Activated naive CD8-positive, alpha-beta T cell treated with anti-CD3 and anti-CD28 coated beads, Interleukin-2, amount 10 ng/mL, durations not matched to agents 7 days and 5 days (primary cell): ENCODE measurements around the gene DCAF11. TPM values are rescaled to one million over a fixed set of nuclear protein-coding genes. Genes with fewer than 3 reads are reported as not detected.

Experiments used
- ATAC-seq: fragments of 150-1000 bp; cut with Tn5 transposase; one replicate; pipeline ENCODE4 v1.10.0; 2021; ENCODE audit warnings: low read depth, moderate library complexity
- POLR2A ChIA-PET: fragments of 350-600 bp; sonication (Branson Sonifier 250); formaldehyde crosslinking; loops from one replicate; lab custom pipeline; 2021; ENCODE audit warnings: antibody characterized with exemption; lab: Charles Lee
- DNase-seq: peaks from one replicate; pipeline ENCODE4 v3.0.0; 2021
- H3K27ac Mint-ChIP-seq: one replicate; pipeline ENCODE4 v1.8.0; 2022; ENCODE audit warnings: mild to moderate bottlenecking, mixed read lengths
- H3K27me3 Mint-ChIP-seq: one replicate; pipeline ENCODE4 v1.8.0; 2022; ENCODE audit warnings: mild to moderate bottlenecking, moderate library complexity, mixed read lengths
- H3K36me3 Mint-ChIP-seq: one replicate; pipeline ENCODE4 v1.8.0; 2021; ENCODE audit warnings: mild to moderate bottlenecking, mixed read lengths
- H3K4me1 Mint-ChIP-seq: one replicate; pipeline ENCODE4 v1.8.0; 2021; ENCODE audit warnings: mixed read lengths
- H3K4me3 Mint-ChIP-seq: one replicate; pipeline ENCODE4 v1.8.0; 2022; ENCODE audit warnings: mild to moderate bottlenecking, moderate library complexity, mixed read lengths
- H3K9me3 Mint-ChIP-seq: one replicate; pipeline ENCODE4 v1.8.0; 2021; ENCODE audit warnings: mixed read lengths
- total RNA-seq, 2 experiments: library from RNA; stranded (reverse); gene quantifications; one replicate each; pipeline ENCODE4 v1.2.3, GENCODE V29; 2021

Gene DCAF11
- total RNA-seq, 2 experiments from 2014 or later: 100 to 105 TPM

GRCh38 chr14:24155100-24155499 is 40.5 kb downstream of the DCAF11 start:
- no peak for ATAC-seq
- Mint-ChIP-seq H3K27ac (peak overlapping the region; percentile 46), H3K4me1 (peaks cover 15% of the 10 kb centered on the region), H3K9me3 (no peaks in the 10 kb centered on the region), H3K4me3 (no peak overlapping the region), H3K27me3 (no peaks in the 10 kb centered on the region), H3K36me3 (peaks cover 55% of the 10 kb centered on the region)
- DNase-seq: no peak
- POLR2A ChIA-PET: interaction anchor here (1.2 to 4.1 kb wide), 3 partner anchors 8 to 19 kb away, joined by 3 to 25 read pairs (median 3); partner anchors contain the start of genes PSME1, PSME2 and RNF31

DNA sequence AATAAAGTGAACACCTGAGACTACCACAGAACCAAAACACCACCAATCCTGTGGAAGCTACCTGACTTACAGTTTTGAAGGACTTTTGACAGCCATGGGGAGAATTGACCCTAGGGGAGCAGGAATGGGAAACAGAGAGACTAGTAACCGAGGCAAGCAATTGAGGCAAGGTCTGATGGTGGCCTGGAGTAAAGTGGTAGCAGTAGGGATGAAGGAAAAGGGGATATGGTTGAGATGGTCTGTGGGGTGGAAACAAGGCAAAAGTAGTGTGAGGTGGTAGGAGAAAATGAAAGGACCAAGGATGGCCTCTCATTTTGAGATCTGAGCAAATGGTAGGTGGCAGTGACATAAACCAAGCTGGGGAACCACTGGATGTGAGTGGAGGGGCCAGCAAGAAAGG is 42.3 kb downstream of the DCAF11 start:
- H3K4me3 Mint-ChIP-seq: no peak overlapping the region
- DNase-seq (no peak), ATAC-seq (no peak)
- peak overlapping the region; percentile 76 for H3K27ac Mint-ChIP-seq
- H3K4me1 Mint-ChIP-seq: peaks cover 22% of the 10 kb centered on the region
- peaks cover 58% of the 10 kb centered on the region for H3K36me3 Mint-ChIP-seq
- POLR2A ChIA-PET: interaction anchor here (1.2 to 4.1 kb wide), 2 partner anchors 10 to 20 kb away, joined by 3 to 25 read pairs; partner anchors contain the start of genes PSME1, PSME2 and RNF31
- no peaks in the 10 kb centered on the region for H3K9me3 Mint-ChIP-seq
- no peaks in the 10 kb centered on the region for H3K27me3 Mint-ChIP-seq

DNA sequence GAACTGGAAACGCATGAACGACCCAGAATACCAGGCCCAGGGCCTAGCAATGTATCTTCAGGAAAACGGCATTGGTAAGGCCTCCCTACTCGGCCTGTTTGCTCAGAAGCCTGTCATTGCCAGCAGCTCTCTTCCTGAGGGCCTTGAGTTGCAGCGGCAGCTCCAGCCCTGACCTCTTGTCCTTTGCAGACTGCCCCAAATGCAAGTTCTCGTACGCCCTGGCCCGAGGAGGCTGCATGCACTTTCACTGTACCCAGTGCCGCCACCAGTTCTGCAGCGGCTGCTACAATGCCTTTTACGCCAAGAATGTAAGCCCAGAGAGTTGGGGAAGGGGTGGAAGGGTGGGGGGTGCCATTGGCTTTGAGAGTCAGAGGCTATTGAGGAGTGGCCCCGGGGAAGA is 42.8 kb downstream of the DCAF11 start:
- ATAC-seq (no peak), DNase-seq (no peak)
- POLR2A ChIA-PET: interaction anchor here (4.1 kb wide), 1 partner anchor 11 kb away, joined by 25 read pairs; the partner anchor contains the start of genes PSME2 and RNF31
- Mint-ChIP-seq H3K27ac (peak overlapping the region; percentile 63), H3K4me1 (peaks cover 24% of the 10 kb centered on the region), H3K36me3 (peaks cover 60% of the 10 kb centered on the region), H3K27me3 (no peaks in the 10 kb centered on the region), H3K9me3 (no peaks in the 10 kb centered on the region), H3K4me3 (no peak overlapping the region)

GRCh38 chr14:24159777-24160498 is 45.4 kb downstream of the DCAF11 start:
- Mint-ChIP-seq H3K36me3 (peaks cover 70% of the 10 kb centered on the region), H3K27me3 (no peaks in the 10 kb centered on the region), H3K27ac (peak overlapping the region; percentile 100), H3K9me3 (no peaks in the 10 kb centered on the region), H3K4me3 (peak overlapping the region; percentile 37), H3K4me1 (peaks cover 39% of the 10 kb centered on the region)
- no peak for DNase-seq
- ATAC-seq: no peak
- POLR2A ChIA-PET: interaction anchor here (0.6 to 4.8 kb wide), 20 partner anchors 12 to 151 kb away, joined by 3 to 347 read pairs (median 12); partner anchors contain the start of genes CARMIL3, CHMP4A, DCAF11 and EMC9

GRCh38 chr14:24160499-24160849 is 45.9 kb downstream of the DCAF11 start:
- H3K4me3 Mint-ChIP-seq: peak overlapping the region; percentile 37
- H3K27ac Mint-ChIP-seq: peak overlapping the region; percentile 100
- DNase-seq (no peak), ATAC-seq (no peak)
- peaks cover 43% of the 10 kb centered on the region for H3K4me1 Mint-ChIP-seq
- peaks cover 72% of the 10 kb centered on the region for H3K36me3 Mint-ChIP-seq
- H3K9me3 Mint-ChIP-seq: no peaks in the 10 kb centered on the region
- no peaks in the 10 kb centered on the region for H3K27me3 Mint-ChIP-seq
- POLR2A ChIA-PET: interaction anchor here (0.8 to 4.8 kb wide), 26 partner anchors 11 to 270 kb away, joined by 3 to 347 read pairs (median 14); partner anchors contain the start of genes CARMIL3, CBLN3, CHMP4A and DCAF11

GRCh38 chr14:24160850-24161804 is 46.5 kb downstream of the DCAF11 start, which contains the start of gene IRF9:
IRF9 (plus strand) TSS chr14:24161265; CDS start chr14:24162145, 880 bp downstream.
- ATAC-seq (peak; percentile 87), DNase-seq (peak; percentile 98)
- POLR2A ChIA-PET: interaction anchor here (0.6 to 4.8 kb wide), 34 partner anchors 11 to 551 kb away, joined by 3 to 347 read pairs (median 11); partner anchors contain the start of genes CARMIL3, CBLN3, CHMP4A and CIDEB
- Mint-ChIP-seq H3K27me3 (no peaks in the 10 kb centered on the region), H3K9me3 (no peaks in the 10 kb centered on the region), H3K36me3 (peaks cover 73% of the 10 kb centered on the region), H3K4me1 (peaks cover 47% of the 10 kb centered on the region), H3K4me3 (peak within 1 kb of the TSS; percentile 97), H3K27ac (peak within 1 kb of the TSS; percentile 100)

GRCh38 chr14:24162093-24162492 is 47.5 kb downstream of the DCAF11 start:
- Mint-ChIP-seq H3K9me3 (no peaks in the 10 kb centered on the region), H3K36me3 (peaks cover 69% of the 10 kb centered on the region), H3K4me1 (peaks cover 50% of the 10 kb centered on the region), H3K27me3 (no peaks in the 10 kb centered on the region), H3K4me3 (peak overlapping the region; percentile 97), H3K27ac (peak overlapping the region; percentile 100)
- ATAC-seq: no peak
- POLR2A ChIA-PET: interaction anchor here (0.6 to 4.8 kb wide), 28 partner anchors 10 to 268 kb away, joined by 3 to 347 read pairs (median 12); partner anchors contain the start of genes CARMIL3, CBLN3, CHMP4A and CIDEB
- no peak for DNase-seq

DNA sequence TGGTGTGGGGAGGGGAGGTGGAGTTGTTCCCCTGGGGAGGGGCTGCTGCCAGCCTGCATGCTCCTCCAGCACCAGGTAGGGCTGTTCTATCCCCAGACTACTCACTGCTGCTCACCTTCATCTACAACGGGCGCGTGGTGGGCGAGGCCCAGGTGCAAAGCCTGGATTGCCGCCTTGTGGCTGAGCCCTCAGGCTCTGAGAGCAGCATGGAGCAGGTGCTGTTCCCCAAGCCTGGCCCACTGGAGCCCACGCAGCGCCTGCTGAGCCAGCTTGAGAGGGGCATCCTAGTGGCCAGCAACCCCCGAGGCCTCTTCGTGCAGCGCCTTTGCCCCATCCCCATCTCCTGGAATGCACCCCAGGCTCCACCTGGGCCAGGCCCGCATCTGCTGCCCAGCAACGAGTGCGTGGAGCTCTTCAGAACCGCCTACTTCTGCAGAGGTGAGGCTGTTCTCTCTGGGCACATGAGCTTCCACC is 50.0 kb downstream of the DCAF11 start:
- Mint-ChIP-seq H3K27me3 (no peaks in the 10 kb centered on the region), H3K27ac (peak overlapping the region; percentile 100), H3K36me3 (peaks cover 69% of the 10 kb centered on the region), H3K4me3 (no peak overlapping the region), H3K4me1 (peaks cover 56% of the 10 kb centered on the region), H3K9me3 (no peaks in the 10 kb centered on the region)
- DNase-seq: no peak
- ATAC-seq: no peak
- POLR2A ChIA-PET: interaction anchor here (1.0 to 2.3 kb wide), 12 partner anchors 11 to 82 kb away, joined by 3 to 15 read pairs (median 6); partner anchors contain the start of genes DCAF11, EMC9, FITM1 and IPO4

DNA sequence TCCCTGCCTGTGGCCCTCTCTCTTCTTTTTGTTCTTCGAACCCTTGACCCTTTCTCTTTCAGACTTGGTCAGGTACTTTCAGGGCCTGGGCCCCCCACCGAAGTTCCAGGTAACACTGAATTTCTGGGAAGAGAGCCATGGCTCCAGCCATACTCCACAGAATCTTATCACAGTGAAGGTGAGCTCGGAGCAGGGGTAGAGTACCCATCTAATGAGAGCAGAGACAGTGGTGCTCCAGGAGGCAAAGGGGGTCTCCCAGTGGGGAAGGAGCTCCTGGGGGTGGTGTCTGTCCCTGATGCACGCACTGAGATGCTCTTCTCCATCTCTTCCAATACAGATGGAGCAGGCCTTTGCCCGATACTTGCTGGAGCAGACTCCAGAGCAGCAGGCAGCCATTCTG is 51.2 kb downstream of the DCAF11 start:
- POLR2A ChIA-PET: interaction anchor here (0.9 to 2.3 kb wide), 9 partner anchors 14 to 105 kb away, joined by 3 to 15 read pairs (median 6); partner anchors contain the start of genes DCAF11, EMC9, IPO4 and NRL
- Mint-ChIP-seq H3K4me3 (no peak overlapping the region), H3K9me3 (no peaks in the 10 kb centered on the region), H3K27ac (no peak overlapping the region), H3K27me3 (no peaks in the 10 kb centered on the region), H3K36me3 (peaks cover 66% of the 10 kb centered on the region), H3K4me1 (peaks cover 50% of the 10 kb centered on the region)
- DNase-seq (no peak), ATAC-seq (no peak)

DNA sequence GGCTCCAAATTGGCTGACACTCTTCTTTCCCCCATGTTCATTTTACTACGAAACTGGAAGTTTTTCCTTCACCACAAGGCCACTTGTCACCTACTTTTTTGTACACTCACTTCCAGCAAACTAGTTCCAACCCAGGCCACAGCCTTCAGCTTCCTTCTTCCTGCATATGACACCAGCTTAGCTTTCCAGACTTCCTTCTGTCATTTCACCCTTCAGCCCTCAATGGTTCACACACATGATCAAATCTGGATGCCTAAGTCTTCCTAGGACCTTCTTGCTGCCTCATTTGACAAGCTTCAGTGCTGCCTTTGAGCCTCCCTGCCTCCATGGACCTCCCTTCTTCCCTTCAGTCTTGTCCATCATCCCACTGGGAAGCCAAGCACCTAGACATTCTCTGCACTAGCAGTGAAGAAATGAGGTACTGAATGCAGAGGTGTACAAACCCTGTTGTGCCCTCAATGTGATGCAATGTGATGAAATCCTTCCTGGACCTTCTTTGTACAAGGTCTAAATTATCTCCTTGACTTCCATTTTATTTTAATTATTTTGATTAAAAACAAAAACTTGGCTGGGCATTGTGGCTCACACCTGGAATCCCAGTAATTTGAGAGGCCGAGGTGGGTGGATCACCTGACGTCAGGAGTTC is 53.0 kb downstream of the DCAF11 start:
- POLR2A ChIA-PET: interaction anchor here (1.5 kb wide), 1 partner anchor 28 kb away, joined by 9 read pairs; the partner anchor contains the start of gene TM9SF1
- no peak for DNase-seq
- Mint-ChIP-seq H3K27me3 (no peaks in the 10 kb centered on the region), H3K4me3 (no peak overlapping the region), H3K9me3 (no peaks in the 10 kb centered on the region), H3K4me1 (peaks cover 43% of the 10 kb centered on the region), H3K27ac (peak overlapping the region; percentile 21), H3K36me3 (peaks cover 53% of the 10 kb centered on the region)
- no peak for ATAC-seq

DNA sequence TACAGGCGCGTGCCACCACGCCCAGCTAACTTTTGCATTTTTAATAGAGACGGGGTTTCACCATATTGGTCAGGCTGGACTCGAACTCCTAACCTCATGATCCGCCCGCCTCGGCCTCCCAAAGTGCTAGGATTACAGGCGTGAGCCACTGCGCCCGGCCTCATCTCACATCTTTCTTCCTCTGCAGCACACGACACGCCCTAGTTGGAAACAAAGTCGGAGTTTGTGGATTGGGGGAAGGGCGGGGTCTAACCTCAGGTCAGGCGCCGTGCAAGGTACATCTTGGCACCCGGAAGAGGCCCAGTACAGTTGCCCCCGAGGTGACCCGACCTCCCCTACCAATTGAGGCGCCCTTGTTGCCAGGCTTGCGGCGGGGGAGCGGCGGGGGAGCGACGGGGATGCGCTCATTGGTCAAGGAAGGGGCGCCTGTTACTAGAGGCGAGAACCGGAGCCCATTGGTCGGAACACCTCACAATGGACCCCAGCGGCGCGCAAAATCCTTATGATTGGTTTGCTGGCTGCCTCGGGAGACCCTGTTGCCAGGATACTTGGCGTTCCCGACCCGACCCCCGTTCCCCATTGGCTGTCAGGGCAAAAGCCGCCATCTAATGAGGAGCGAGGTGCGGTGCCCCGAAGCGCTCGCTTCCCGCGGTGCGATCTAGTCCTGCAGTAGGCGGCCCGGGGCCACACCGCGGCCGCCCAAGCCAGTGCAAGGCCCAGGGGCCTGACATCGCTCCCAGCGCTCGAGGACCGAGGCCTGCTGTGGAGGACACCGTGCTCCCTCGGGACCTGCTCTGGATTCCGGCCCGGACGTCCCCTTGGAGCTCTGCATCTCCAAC is 57.1 kb downstream of the DCAF11 start, which contains the start of gene REC8:
REC8 (plus strand) TSS at position 659 of the 839 bp plus-strand sequence. CDS start 473 bp downstream, outside the sequence.
- DNase-seq: peak; percentile 78
- Mint-ChIP-seq H3K27me3 (no peaks in the 10 kb centered on the region), H3K4me3 (peak within 1 kb of the TSS; percentile 93), H3K27ac (peak within 1 kb of the TSS; percentile 88), H3K9me3 (no peaks in the 10 kb centered on the region), H3K36me3 (peaks cover 28% of the 10 kb centered on the region), H3K4me1 (peaks cover 19% of the 10 kb centered on the region)
- peak; percentile 86 for ATAC-seq
- POLR2A ChIA-PET: interaction anchor here (0.6 to 4.7 kb wide), 10 partner anchors 9 to 151 kb away, joined by 3 to 82 read pairs (median 6); partner anchors contain the start of genes CHMP4A, DCAF11, IRF9 and NRL
